K562 (cell line): ENCODE results near the gene DPH2. TPM values are rescaled to one million over a fixed set of nuclear protein-coding genes. Genes with fewer than 3 reads are reported as not detected.

Source experiments
- ATAC-seq: fragments of 200-7000 bp; cut with Tn5 transposase; 3 replicates; pipeline ENCODE4 v1.9.1; 2020; ENCODE audit warnings: moderate library complexity
- BruUV-seq: library from RNA; stranded (reverse); fragments of 400-500 nt; replicated peaks from 2 replicates; lab custom pipeline; 2021; lab: Mats Ljungman, UMichigan
- CTCF ChIA-PET: fragments of 300-600 bp; formaldehyde crosslinking; extraction: SDS; loops from one replicate; lab custom pipeline; 2021; ENCODE audit warnings: low intra/inter-chr PET ratio; lab: Yijun Ruan, JAX
- POLR2A ChIA-PET: fragments of 300-600, 350-650 bp; sonication (Branson Sonifier 250); formaldehyde crosslinking; extraction: SDS; loops from one replicate; lab custom pipeline; 2021; ENCODE audit warnings: antibody characterized with exemption, inconsistent platforms; lab: Yijun Ruan, JAX
- DNase-seq, 4 experiments: peaks; one replicate each; pipeline versions ENCODE4 v3.0.0 to v3.0.0-alpha.2; 2011 to 2018; ENCODE audit warnings: low spot score in 3 of 4, mixed read lengths in 3 of 4; ENCODE audit errors: extremely low read depth in 1 of 4
- FAIRE-seq: peaks from 2 replicates; lab custom pipeline; 2011; peaks lifted over from hg19 to GRCh38; lab: Jason Lieb, UNC
- H2AFZ ChIP-seq: 2 replicates; pipeline ENCODE4 v1.6.0; 2011; ENCODE audit warnings: low read depth, low read length, control low read depth, inconsistent platforms
- H3K27ac ChIP-seq: fragments of 200-600 bp; 3 replicates; pipeline ENCODE4 v1.8.0; 2011; ENCODE audit warnings: low read depth, mild to moderate bottlenecking, control low read depth, inconsistent platforms, low read length, moderate library complexity, mixed read lengths; ENCODE audit errors: extremely low read depth
- H3K27me3 ChIP-seq, 2 experiments: fragments of 300-600 bp in 1 of 2; 2 replicates in 1 of 2; 3 replicates in 1 of 2; pipeline versions ENCODE4 v1.6.0 to v1.8.0; 2011; ENCODE audit warnings: inconsistent platforms in 2 of 2, low read length in 2 of 2, mild to moderate bottlenecking in 1 of 2, mixed read lengths in 1 of 2, moderate library complexity in 1 of 2; ENCODE audit not compliant: control insufficient read depth in 2 of 2, insufficient read depth in 2 of 2
- H3K36me3 ChIP-seq: fragments of 300-600 bp; 3 replicates; pipeline ENCODE4 v1.8.0; 2011; ENCODE audit warnings: mild to moderate bottlenecking, low read length, inconsistent platforms; ENCODE audit not compliant: control insufficient read depth, insufficient read depth
- H3K4me1 ChIP-seq, 2 experiments: fragments of 200-600 bp in 1 of 2; replicated peaks in 1 of 2; 2 replicates in 1 of 2; 3 replicates in 1 of 2; pipeline versions ENCODE4 v1.5.1 to v1.8.0; 2011; ENCODE audit warnings: inconsistent platforms in 2 of 2, low read length in 2 of 2, mild to moderate bottlenecking in 1 of 2, mixed read lengths in 1 of 2, moderate library complexity in 1 of 2; ENCODE audit not compliant: control insufficient read depth in 2 of 2, insufficient read depth in 2 of 2
- H3K4me2 ChIP-seq: 2 replicates; pipeline ENCODE4 v1.6.1; 2011; ENCODE audit warnings: low read length, control low read depth, inconsistent platforms, mixed read lengths; ENCODE audit not compliant: insufficient read depth
- H3K4me3 ChIP-seq: fragments of 200-600 bp; sonication (generic), shearing (Covaris generic); 2 replicates; pipeline ENCODE4 v1.5.1; 2016; ENCODE audit warnings: control low read depth, inconsistent platforms
- H3K79me2 ChIP-seq: fragments of 200-600 bp; 3 replicates; pipeline ENCODE4 v1.8.0; 2011; ENCODE audit warnings: low read length, inconsistent platforms; ENCODE audit not compliant: control insufficient read depth, insufficient read depth
- H3K9ac ChIP-seq, 2 experiments: 2 replicates each; pipeline versions ENCODE4 v1.6.0 to v1.6.1; 2011; ENCODE audit warnings: low read depth in 2 of 2, low read length in 2 of 2, control low read depth in 1 of 2, inconsistent platforms in 1 of 2, mild to moderate bottlenecking in 1 of 2, mixed read lengths in 1 of 2; ENCODE audit not compliant: insufficient read depth in 1 of 2
- H3K9me1 ChIP-seq: one replicate; pipeline ENCODE4 v1.6.0; 2011; ENCODE audit warnings: inconsistent platforms, mild to moderate bottlenecking, low read length, moderate library complexity; ENCODE audit not compliant: control insufficient read depth, insufficient read depth
- H3K9me3 ChIP-seq: replicated peaks from 2 replicates; pipeline ENCODE4 v1.5.1; 2011; ENCODE audit warnings: low read depth, low read length, inconsistent platforms; ENCODE audit not compliant: control insufficient read depth, insufficient read depth
- H4K20me1 ChIP-seq: replicated peaks from 2 replicates; pipeline ENCODE4 v1.6.1; 2011; ENCODE audit warnings: low read length, inconsistent platforms, mixed read lengths; ENCODE audit not compliant: control insufficient read depth, insufficient read depth
- CBX8 ChIP-seq: fragments of 200-600 bp; sonication (generic); IDR thresholded peaks from 2 replicates; pipeline ENCODE4 v1.6.1; 2012; ENCODE audit warnings: borderline replicate concordance, mixed run types, low read depth, mild to moderate bottlenecking, moderate library complexity, mixed read lengths, low read length, control low read depth, inconsistent platforms; ENCODE audit not compliant: poor library complexity, severe bottlenecking; ENCODE audit errors: extremely low read depth
- NR1H2 ChIP-seq: sonication (generic); formaldehyde crosslinking; IDR thresholded peaks from 2 replicates; pipeline ENCODE4 v1.4.0; 2020; ENCODE audit warnings: mild to moderate bottlenecking, missing genetic modification reagents
- POLR2G ChIP-seq: fragments of 200-400 bp; formaldehyde crosslinking; IDR thresholded peaks from 2 replicates; pipeline ENCODE4 v1.6.1; 2017; ENCODE audit warnings: low read depth, mild to moderate bottlenecking, antibody characterized with exemption, low read length, moderate library complexity
- SMAD2 ChIP-seq: fragments of 150-350 bp; IDR thresholded peaks from 2 replicates; pipeline ENCODE4 v1.6.1; 2014; ENCODE audit warnings: low read depth, mild to moderate bottlenecking, low read length
- ZBTB7A ChIP-seq: IDR thresholded peaks from 2 replicates; pipeline ENCODE4 v1.6.1; 2011; ENCODE audit warnings: low read depth, mild to moderate bottlenecking, low read length, moderate library complexity, borderline replicate concordance; ENCODE audit not compliant: control insufficient read depth
- WGBS: fragments of 100-300 bp; shearing (Covaris generic); methylation state at CpG from one replicate; pipeline ENCODE4 v1.1.6; 2016; ENCODE audit warnings: low coverage, mixed read lengths; ENCODE audit not compliant: insufficient coverage; ENCODE audit errors: missing lambda C conversion rate; 5-methylcytosine and 5-hydroxymethylcytosine counted together
- in situ Hi-C: fragments of 300-500 bp; cut with MboI; formaldehyde crosslinking; loops from 4 replicates; pipeline ENCODE4 v1.15.0; 2018; ENCODE audit warnings: inconsistent platforms, mixed read lengths
- intact Hi-C: fragments of 100-400 bp; cut with micrococcal nuclease; formaldehyde crosslinking; loops from 2 replicates; pipeline ENCODE4 v1.14.2; 2022
- polyA plus RNA-seq, 8 experiments: library from polyadenylated mRNA; depleted of rRNA in 4 of 8; stranded (reverse) in 5 of 8; unstranded in 3 of 8; fragments of >200 nt; fragmentation: Nextera tagmentation in 2 of 8; fragmentation: Illumina TruSeq in 1 of 8; extraction: Ambion mirVana in 2 of 8; extraction: Trizol in 1 of 8; gene quantifications; 2 replicates each; pipeline versions ENCODE4 v1.2.1 to v1.2.3, GENCODE V29; 2011 to 2014; ENCODE audit warnings: inconsistent platforms in 1 of 8, missing spikeins in 1 of 8
- total RNA-seq, 7 experiments: library from RNA; depleted of rRNA in 6 of 7; stranded (reverse); fragments of >200 nt in 6 of 7; fragmentation: Illumina TruSeq in 2 of 7; extraction: Trizol in 2 of 7; gene quantifications; 2 replicates each; pipeline versions ENCODE4 v1.2.1 to v1.2.3, GENCODE V29; 2011 to 2021; ENCODE audit warnings: low replicate concordance in 1 of 7
- TF ChIP-seq, protein P1 (sequence below): sonication (generic); formaldehyde crosslinking; IDR thresholded peaks from 2 replicates; pipeline ENCODE4 v1.8.1; 2023; ENCODE audit warnings: mild to moderate bottlenecking, missing genetic modification reagents
- TF ChIP-seq, protein P2 (sequence below), 3 experiments: IDR thresholded peaks in 2 of 3; conservative IDR thresholded peaks in 1 of 3; 2 replicates each; pipeline ENCODE4 v1.5.1; 2011 to 2012; ENCODE audit warnings: low read length in 3 of 3, mild to moderate bottlenecking in 3 of 3, control low read depth in 2 of 3, improper control_type of control experiment in 1 of 3, inconsistent platforms in 1 of 3, low read depth in 1 of 3, mixed read lengths in 1 of 3, moderate library complexity in 1 of 3; ENCODE audit not compliant: insufficient read depth in 2 of 3
- TF ChIP-seq, protein P3 (sequence below): fragments of 250-450 bp; sonication (Bioruptor Pico); IDR thresholded peaks from 2 replicates; pipeline ENCODE4 v1.4.0; 2020; ENCODE audit warnings: borderline replicate concordance

DPH2 gene
- total and polyA plus RNA-seq, 9 of the 15 experiments (the other 6 are each of a cell fraction or from before 2014, with no cell fraction given) = 17.9 to 94.1 (median 68.1) TPM

DNA sequence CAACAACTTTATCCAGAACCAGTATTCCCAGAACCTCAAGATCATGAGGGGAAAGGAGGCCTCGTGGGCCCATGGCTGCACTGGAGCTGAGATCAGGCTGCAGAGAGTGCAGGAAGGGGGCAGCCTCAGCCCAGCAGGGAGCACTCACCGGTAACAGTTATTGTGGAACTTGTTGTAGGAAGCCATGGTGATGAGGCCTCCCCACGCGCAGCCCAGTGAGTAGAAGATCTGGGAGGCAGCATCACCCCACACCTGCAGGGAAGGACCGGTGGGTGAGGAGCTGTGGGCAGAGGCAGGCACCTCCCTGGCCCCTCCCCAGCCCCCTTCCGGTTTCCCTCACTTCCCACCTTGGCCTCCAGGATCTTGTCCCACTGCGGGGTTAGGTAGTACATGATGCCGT, 32.4 kb downstream of the DPH2 start (continued):
- TF ChIP-seq CBX8 (no peak), SMAD2 (no peak), NR1H2 (CRISPR knock-in tag) (no peak)
- TF ChIP-seq, protein P1, sequence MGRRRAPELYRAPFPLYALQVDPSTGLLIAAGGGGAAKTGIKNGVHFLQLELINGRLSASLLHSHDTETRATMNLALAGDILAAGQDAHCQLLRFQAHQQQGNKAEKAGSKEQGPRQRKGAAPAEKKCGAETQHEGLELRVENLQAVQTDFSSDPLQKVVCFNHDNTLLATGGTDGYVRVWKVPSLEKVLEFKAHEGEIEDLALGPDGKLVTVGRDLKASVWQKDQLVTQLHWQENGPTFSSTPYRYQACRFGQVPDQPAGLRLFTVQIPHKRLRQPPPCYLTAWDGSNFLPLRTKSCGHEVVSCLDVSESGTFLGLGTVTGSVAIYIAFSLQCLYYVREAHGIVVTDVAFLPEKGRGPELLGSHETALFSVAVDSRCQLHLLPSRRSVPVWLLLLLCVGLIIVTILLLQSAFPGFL (CRISPR knock-in tag) = no peak

DNA sequence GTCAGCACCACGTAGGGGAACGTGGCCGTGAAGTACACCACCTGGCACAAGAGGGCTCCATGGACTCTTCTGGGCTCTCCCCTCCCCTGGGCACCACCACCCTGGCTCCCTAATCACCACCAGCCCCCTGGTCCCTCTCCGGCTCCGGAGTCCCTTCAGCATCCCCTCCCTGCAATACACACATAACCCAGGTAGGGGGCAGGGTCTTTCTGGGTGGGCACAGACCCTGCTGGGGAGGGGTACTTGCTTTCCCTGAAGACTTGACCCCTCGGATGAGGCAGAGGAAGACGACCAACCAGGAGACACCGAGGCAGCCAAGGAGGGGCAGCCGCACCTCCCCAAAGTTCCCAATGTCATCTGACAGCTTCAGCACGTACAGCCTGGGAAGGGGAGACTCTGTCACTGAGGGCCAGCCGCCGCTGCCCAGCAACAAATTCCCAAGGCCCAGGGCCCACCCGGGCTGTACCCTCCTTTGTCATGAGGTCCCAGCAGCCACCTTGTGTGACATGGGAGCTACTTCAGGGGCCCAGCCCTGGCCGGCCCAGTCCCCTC, 32.9 kb downstream of the DPH2 start:
- H4K20me1 ChIP-seq = no peaks in the 10 kb centered on the region
- in situ Hi-C loops (no loop called here), intact Hi-C loops (no loop called here)
- no peak overlapping the region for H2AFZ ChIP-seq
- POLR2A ChIA-PET = interaction anchor here (0.9 to 2.1 kb wide), 2 partner anchors 12 to 34 kb away, joined by 5 to 8 read pairs; no protein-coding TSS in a partner anchor
- H3K36me3 ChIP-seq = peaks cover 3% of the 10 kb centered on the region; the same call in 1 of the 3 replicates
- CTCF ChIA-PET = interaction anchor here (0.6 to 0.9 kb wide), 2 partner anchors 45 to 608 kb away, joined by 3 read pairs; no protein-coding TSS in a partner anchor
- DNase-seq (no peak), ATAC-seq (no peak), FAIRE-seq (no peak)
- no peak overlapping the region for H3K4me2 ChIP-seq
- no peaks in the 10 kb centered on the region for H3K27me3 ChIP-seq
- no TSS peak for BruUV-seq
- 69% methylated on average over 13 of the region's 14 CpGs for WGBS
- no peak overlapping the region for H3K9ac ChIP-seq
- H3K27ac ChIP-seq = no peak overlapping the region
- no peak overlapping the region for H3K4me3 ChIP-seq
- TF ChIP-seq ZBTB7A = peak; percentile 87
- peak; percentile 35; the same call in 1 of the 2 replicates for TF ChIP-seq POLR2G
- TF ChIP-seq, protein P2, sequence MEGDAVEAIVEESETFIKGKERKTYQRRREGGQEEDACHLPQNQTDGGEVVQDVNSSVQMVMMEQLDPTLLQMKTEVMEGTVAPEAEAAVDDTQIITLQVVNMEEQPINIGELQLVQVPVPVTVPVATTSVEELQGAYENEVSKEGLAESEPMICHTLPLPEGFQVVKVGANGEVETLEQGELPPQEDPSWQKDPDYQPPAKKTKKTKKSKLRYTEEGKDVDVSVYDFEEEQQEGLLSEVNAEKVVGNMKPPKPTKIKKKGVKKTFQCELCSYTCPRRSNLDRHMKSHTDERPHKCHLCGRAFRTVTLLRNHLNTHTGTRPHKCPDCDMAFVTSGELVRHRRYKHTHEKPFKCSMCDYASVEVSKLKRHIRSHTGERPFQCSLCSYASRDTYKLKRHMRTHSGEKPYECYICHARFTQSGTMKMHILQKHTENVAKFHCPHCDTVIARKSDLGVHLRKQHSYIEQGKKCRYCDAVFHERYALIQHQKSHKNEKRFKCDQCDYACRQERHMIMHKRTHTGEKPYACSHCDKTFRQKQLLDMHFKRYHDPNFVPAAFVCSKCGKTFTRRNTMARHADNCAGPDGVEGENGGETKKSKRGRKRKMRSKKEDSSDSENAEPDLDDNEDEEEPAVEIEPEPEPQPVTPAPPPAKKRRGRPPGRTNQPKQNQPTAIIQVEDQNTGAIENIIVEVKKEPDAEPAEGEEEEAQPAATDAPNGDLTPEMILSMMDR (IDR thresholded peaks at IDR 0.05 in 2 of 3, conservative IDR thresholded peaks at IDR 0.05 in 1 of 3; ENCODE audit: insufficient read depth in 2 of 3, low read depth in 1 of 3, low read length in 3 of 3) = peak; percentile 20 to 50 (median 48); a peak in 4 of 6 replicates
- TF ChIP-seq, protein P3, sequence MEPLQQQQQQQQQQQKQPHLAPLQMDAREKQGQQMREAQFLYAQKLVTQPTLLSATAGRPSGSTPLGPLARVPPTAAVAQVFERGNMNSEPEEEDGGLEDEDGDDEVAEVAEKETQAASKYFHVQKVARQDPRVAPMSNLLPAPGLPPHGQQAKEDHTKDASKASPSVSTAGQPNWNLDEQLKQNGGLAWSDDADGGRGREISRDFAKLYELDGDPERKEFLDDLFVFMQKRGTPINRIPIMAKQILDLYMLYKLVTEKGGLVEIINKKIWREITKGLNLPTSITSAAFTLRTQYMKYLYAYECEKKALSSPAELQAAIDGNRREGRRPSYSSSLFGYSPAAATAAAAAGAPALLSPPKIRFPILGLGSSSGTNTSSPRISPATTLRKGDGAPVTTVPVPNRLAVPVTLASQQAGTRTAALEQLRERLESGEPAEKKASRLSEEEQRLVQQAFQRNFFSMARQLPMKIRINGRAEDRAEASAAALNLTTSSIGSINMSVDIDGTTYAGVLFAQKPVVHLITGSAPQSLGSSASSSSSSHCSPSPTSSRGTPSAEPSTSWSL = no peak
- peaks cover 0 to 49% of the 10 kb centered on the region in 2 experiments; a peak in 3 of 5 replicates for H3K4me1 ChIP-seq
- peaks cover 5% of the 10 kb centered on the region for H3K9me1 ChIP-seq
- no peaks in the 10 kb centered on the region for H3K79me2 ChIP-seq
- H3K9me3 ChIP-seq = no peaks in the 10 kb centered on the region
